Measurements from ENCODE around the gene MIPEP.

GRCh38 chr13:23868521-23868920 lies 20.7 kb downstream of the MIPEP start:
- no peak for TF ChIP-seq CTCF (IDR thresholded peaks at IDR 0.05; ENCODE audit: low read depth, low read length)
- no peak for TF ChIP-seq EZH2phosphoT487 (IDR thresholded peaks at IDR 0.05; ENCODE audit: low read depth)
